Hematopoietic multipotent progenitor cell treated with erythropoietin and hydrocortisone succinate and interleukin-3 and kit ligand, for 15 days (in vitro differentiated cells): Measurements from ENCODE around the gene HMGB2.

Experiments used
- DNase-seq: peaks from one replicate; pipeline ENCODE4 v3.0.0-alpha.2; 2015; ENCODE audit warnings: low spot score

Gene HMGB2

GRCh38 chr4:173334085-173334890 is at the start of gene HMGB2:
Gene HMGB2, minus strand, starts transcription at chr4:173334358. Its CDS starts 709 bp downstream, at chr4:173333649.
- DNase-seq: peak; percentile 100

- DNase-seq: no peak
These were observed 48.2 kb upstream of the HMGB2 start for GRCh38 chr4:173382349-173382748.

- DNase-seq: no peak
These were observed 47.5 kb upstream of the HMGB2 start for GRCh38 chr4:173381610-173382009.

- no peak for DNase-seq
These were observed 46.8 kb upstream of the HMGB2 start for GRCh38 chr4:173380987-173381386.

GRCh38 chr4:173379929-173380328 is 45.8 kb upstream of the HMGB2 start:
- no peak for DNase-seq

GRCh38 chr4:173374588-173374987 is 40.4 kb upstream of the HMGB2 start:
- DNase-seq: no peak

- peak; percentile 65 for DNase-seq
These were observed 37.4 kb upstream of the HMGB2 start for GRCh38 chr4:173371292-173372192.

- peak; percentile 98 for DNase-seq
These were observed 36.5 kb upstream of the HMGB2 start, which contains the start of gene SAP30 for GRCh38 chr4:173370477-173371291. Gene SAP30, plus strand, starts transcription at chr4:173370954. Its CDS starts 229 bp downstream, at chr4:173371183.

GRCh38 chr4:173370130-173370476 is 35.9 kb upstream of the HMGB2 start:
- no peak for DNase-seq

GRCh38 chr4:173367946-173368345 is 33.8 kb upstream of the HMGB2 start:
- DNase-seq: peak; percentile 58

GRCh38 chr4:173367285-173367684 is 33.1 kb upstream of the HMGB2 start:
- DNase-seq: no peak

- no peak for DNase-seq
These were observed 31.3 kb upstream of the HMGB2 start for GRCh38 chr4:173365359-173365996.

GRCh38 chr4:173362666-173363065 is 28.5 kb upstream of the HMGB2 start:
- DNase-seq: no peak

GRCh38 chr4:173360587-173361221 is 26.5 kb upstream of the HMGB2 start:
- DNase-seq: peak; percentile 23

- DNase-seq: no peak
These were observed 23.8 kb upstream of the HMGB2 start for GRCh38 chr4:173357939-173358338.

- no peak for DNase-seq
These were observed 13.3 kb upstream of the HMGB2 start for GRCh38 chr4:173347467-173347866.

- no peak for DNase-seq
These were observed 11.9 kb upstream of the HMGB2 start for GRCh38 chr4:173346074-173346473.

GRCh38 chr4:173345648-173346047 is 11.5 kb upstream of the HMGB2 start:
- no peak for DNase-seq

- DNase-seq: no peak
These were observed 9.8 kb upstream of the HMGB2 start for GRCh38 chr4:173343832-173344397.

- DNase-seq: no peak
These were observed 3.3 kb upstream of the HMGB2 start for GRCh38 chr4:173337463-173337862.
